Ovary (tissue), 3 donors: ENCODE measurements around the gene FGGY.

Experiments used
- POLR2A ChIP-seq: fragments of 450-650 bp; IDR thresholded peaks from one replicate; pipeline ENCODE4 v1.6.1; 2017; ENCODE audit warnings: antibody characterized with exemption, mild to moderate bottlenecking, moderate library complexity
- TF ChIP-seq, protein P1 (sequence below), 3 donors: fragments of 450-650 bp in 2 of 3; fragments of 200-600 bp in 1 of 3; IDR thresholded peaks; one replicate each; pipeline versions ENCODE4 v1.5.1 to v1.8.0; 2016 to 2022; ENCODE audit warnings: antibody characterized with exemption in 3 of 3, mild to moderate bottlenecking in 1 of 3
- donor health status: DM: no; HTN: no; CAD: no.

DNA sequence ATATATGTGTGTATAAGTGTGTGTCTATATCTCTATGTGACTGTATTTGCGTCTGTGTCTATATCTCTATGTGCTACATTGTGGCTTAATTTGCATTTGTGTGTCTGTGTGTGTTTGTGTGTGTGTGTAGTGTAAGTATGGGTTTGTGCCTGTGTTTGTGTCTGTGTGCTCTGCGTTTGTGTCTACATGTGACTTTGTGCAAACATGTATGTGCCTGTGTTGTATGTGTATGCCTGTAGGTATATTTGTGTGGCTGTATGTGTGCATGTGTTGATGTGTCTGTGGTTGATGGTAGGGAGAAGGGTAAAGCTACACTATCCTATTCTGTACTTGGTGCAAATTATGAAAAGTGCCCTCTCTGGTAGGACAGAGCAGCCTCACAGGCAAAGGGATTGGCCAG lies 7.3 kb upstream of the FGGY start:
- TF ChIP-seq POLR2A, result no peak
- TF ChIP-seq, protein P1, sequence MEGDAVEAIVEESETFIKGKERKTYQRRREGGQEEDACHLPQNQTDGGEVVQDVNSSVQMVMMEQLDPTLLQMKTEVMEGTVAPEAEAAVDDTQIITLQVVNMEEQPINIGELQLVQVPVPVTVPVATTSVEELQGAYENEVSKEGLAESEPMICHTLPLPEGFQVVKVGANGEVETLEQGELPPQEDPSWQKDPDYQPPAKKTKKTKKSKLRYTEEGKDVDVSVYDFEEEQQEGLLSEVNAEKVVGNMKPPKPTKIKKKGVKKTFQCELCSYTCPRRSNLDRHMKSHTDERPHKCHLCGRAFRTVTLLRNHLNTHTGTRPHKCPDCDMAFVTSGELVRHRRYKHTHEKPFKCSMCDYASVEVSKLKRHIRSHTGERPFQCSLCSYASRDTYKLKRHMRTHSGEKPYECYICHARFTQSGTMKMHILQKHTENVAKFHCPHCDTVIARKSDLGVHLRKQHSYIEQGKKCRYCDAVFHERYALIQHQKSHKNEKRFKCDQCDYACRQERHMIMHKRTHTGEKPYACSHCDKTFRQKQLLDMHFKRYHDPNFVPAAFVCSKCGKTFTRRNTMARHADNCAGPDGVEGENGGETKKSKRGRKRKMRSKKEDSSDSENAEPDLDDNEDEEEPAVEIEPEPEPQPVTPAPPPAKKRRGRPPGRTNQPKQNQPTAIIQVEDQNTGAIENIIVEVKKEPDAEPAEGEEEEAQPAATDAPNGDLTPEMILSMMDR (IDR thresholded peaks at IDR 0.05), result no peak
